K562 (cell line): ENCODE data around the gene CCN6.

ENCODE experiments used
- EP300 ChIP-seq: IDR thresholded peaks from 2 replicates; pipeline ENCODE4 v1.6.1; 2012; ENCODE audit warnings: low read length, improper control_type of control experiment
- EP400 ChIP-seq: fragments of 450-650 bp; IDR thresholded peaks from 2 replicates; pipeline ENCODE4 v1.6.1; 2017; ENCODE audit warnings: antibody characterized with exemption, mild to moderate bottlenecking, moderate library complexity
- EZH2 ChIP-seq: IDR thresholded peaks from 2 replicates; pipeline ENCODE4 v1.6.1; 2012; ENCODE audit warnings: low read depth, mild to moderate bottlenecking, inconsistent platforms, low read length, borderline replicate concordance
- RAD21 ChIP-seq, 2 experiments: fragments of 250-450 bp in 1 of 2; fragments of 450-650 bp in 1 of 2; sonication (Bioruptor Pico) in 1 of 2; formaldehyde crosslinking in 1 of 2; IDR thresholded peaks in 1 of 2; conservative IDR thresholded peaks in 1 of 2; 2 replicates each; pipeline versions ENCODE4 v1.4.0 to v1.8.0; 2020 to 2022; ENCODE audit warnings: mild to moderate bottlenecking in 2 of 2, moderate library complexity in 1 of 2
- ZBED1 ChIP-seq: IDR thresholded peaks from 2 replicates; pipeline ENCODE4 v1.6.1; 2014
- ZNF263 ChIP-seq: sonication (generic); formaldehyde crosslinking; IDR thresholded peaks from 2 replicates; pipeline ENCODE4 v1.8.0; 2022; ENCODE audit warnings: mild to moderate bottlenecking, missing genetic modification reagents, borderline replicate concordance
- ZZZ3 ChIP-seq: fragments of 450-650 bp; IDR thresholded peaks from 2 replicates; pipeline ENCODE4 v1.6.1; 2016; ENCODE audit warnings: antibody characterized with exemption, mild to moderate bottlenecking, moderate library complexity
- TF ChIP-seq, protein P1 (sequence below): sonication (generic); formaldehyde crosslinking; IDR thresholded peaks from 2 replicates; pipeline ENCODE4 v1.9.0; 2022; ENCODE audit warnings: mild to moderate bottlenecking, missing genetic modification reagents
- TF ChIP-seq, protein P2 (sequence below), 3 experiments: IDR thresholded peaks in 2 of 3; conservative IDR thresholded peaks in 1 of 3; 2 replicates each; pipeline ENCODE4 v1.5.1; 2011 to 2012; ENCODE audit warnings: low read length in 3 of 3, mild to moderate bottlenecking in 3 of 3, control low read depth in 2 of 3, improper control_type of control experiment in 1 of 3, inconsistent platforms in 1 of 3, low read depth in 1 of 3, mixed read lengths in 1 of 3, moderate library complexity in 1 of 3; ENCODE audit not compliant: insufficient read depth in 2 of 3
- TF ChIP-seq, protein P3 (sequence below): conservative IDR thresholded peaks from 2 replicates; pipeline ENCODE4 v1.6.1; 2011; ENCODE audit warnings: low read depth, mild to moderate bottlenecking, low read length; ENCODE audit not compliant: control insufficient read depth
- TF ChIP-seq, protein P4 (sequence below), 2 experiments: fragments of 450-650 bp in 1 of 2; IDR thresholded peaks; 2 replicates each; pipeline ENCODE4 v1.6.1; 2011 to 2017; ENCODE audit warnings: low read depth in 2 of 2, antibody characterized with exemption in 1 of 2, borderline replicate concordance in 1 of 2, low read length in 1 of 2, mild to moderate bottlenecking in 1 of 2, mixed read lengths in 1 of 2; ENCODE audit not compliant: control insufficient read depth in 1 of 2

DNA sequence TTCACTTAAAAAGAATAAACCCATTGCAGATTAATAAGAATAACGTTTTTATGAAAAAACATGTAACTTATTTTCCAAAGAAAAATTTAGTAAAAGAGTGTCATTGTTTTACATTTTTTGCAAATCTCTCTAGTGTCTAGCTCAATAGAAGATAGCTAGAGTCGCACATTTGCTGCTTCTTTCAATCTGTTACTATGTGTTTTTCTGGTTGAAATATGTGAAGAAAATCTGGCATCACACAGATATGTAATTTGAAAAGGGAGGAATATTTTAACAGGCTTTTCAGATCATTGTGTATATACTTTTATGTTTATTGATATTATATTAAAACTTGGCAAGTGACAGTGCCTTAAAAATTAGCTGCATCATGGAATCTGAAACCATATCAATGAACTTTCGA is 9.1 kb downstream of the CCN6 start:
- TF ChIP-seq, protein P1, sequence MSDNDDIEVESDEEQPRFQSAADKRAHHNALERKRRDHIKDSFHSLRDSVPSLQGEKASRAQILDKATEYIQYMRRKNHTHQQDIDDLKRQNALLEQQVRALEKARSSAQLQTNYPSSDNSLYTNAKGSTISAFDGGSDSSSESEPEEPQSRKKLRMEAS (CRISPR knock-in tag), result no peak
- TF ChIP-seq, protein P2, sequence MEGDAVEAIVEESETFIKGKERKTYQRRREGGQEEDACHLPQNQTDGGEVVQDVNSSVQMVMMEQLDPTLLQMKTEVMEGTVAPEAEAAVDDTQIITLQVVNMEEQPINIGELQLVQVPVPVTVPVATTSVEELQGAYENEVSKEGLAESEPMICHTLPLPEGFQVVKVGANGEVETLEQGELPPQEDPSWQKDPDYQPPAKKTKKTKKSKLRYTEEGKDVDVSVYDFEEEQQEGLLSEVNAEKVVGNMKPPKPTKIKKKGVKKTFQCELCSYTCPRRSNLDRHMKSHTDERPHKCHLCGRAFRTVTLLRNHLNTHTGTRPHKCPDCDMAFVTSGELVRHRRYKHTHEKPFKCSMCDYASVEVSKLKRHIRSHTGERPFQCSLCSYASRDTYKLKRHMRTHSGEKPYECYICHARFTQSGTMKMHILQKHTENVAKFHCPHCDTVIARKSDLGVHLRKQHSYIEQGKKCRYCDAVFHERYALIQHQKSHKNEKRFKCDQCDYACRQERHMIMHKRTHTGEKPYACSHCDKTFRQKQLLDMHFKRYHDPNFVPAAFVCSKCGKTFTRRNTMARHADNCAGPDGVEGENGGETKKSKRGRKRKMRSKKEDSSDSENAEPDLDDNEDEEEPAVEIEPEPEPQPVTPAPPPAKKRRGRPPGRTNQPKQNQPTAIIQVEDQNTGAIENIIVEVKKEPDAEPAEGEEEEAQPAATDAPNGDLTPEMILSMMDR (IDR thresholded peaks at IDR 0.05 in 2 of 3, conservative IDR thresholded peaks at IDR 0.05 in 1 of 3; ENCODE audit: insufficient read depth in 2 of 3, low read depth in 1 of 3, low read length in 3 of 3), result no peak
- TF ChIP-seq RAD21 (CRISPR knock-in tag; conservative IDR thresholded peaks at IDR 0.05 in 1 of 2, IDR thresholded peaks at IDR 0.05 in 1 of 2) (no peak), EP300 (no peak), EZH2 (no peak), EP400 (no peak), ZZZ3 (no peak), ZBED1 (no peak), ZNF263 (no peak)
- TF ChIP-seq, protein P3, sequence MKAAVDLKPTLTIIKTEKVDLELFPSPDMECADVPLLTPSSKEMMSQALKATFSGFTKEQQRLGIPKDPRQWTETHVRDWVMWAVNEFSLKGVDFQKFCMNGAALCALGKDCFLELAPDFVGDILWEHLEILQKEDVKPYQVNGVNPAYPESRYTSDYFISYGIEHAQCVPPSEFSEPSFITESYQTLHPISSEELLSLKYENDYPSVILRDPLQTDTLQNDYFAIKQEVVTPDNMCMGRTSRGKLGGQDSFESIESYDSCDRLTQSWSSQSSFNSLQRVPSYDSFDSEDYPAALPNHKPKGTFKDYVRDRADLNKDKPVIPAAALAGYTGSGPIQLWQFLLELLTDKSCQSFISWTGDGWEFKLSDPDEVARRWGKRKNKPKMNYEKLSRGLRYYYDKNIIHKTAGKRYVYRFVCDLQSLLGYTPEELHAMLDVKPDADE, result no peak
- TF ChIP-seq, protein P4, sequence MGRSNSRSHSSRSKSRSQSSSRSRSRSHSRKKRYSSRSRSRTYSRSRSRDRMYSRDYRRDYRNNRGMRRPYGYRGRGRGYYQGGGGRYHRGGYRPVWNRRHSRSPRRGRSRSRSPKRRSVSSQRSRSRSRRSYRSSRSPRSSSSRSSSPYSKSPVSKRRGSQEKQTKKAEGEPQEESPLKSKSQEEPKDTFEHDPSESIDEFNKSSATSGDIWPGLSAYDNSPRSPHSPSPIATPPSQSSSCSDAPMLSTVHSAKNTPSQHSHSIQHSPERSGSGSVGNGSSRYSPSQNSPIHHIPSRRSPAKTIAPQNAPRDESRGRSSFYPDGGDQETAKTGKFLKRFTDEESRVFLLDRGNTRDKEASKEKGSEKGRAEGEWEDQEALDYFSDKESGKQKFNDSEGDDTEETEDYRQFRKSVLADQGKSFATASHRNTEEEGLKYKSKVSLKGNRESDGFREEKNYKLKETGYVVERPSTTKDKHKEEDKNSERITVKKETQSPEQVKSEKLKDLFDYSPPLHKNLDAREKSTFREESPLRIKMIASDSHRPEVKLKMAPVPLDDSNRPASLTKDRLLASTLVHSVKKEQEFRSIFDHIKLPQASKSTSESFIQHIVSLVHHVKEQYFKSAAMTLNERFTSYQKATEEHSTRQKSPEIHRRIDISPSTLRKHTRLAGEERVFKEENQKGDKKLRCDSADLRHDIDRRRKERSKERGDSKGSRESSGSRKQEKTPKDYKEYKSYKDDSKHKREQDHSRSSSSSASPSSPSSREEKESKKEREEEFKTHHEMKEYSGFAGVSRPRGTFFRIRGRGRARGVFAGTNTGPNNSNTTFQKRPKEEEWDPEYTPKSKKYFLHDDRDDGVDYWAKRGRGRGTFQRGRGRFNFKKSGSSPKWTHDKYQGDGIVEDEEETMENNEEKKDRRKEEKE (IDR thresholded peaks at IDR 0.05; ENCODE audit: borderline replicate concordance in 1 of 2, control insufficient read depth in 1 of 2, low read depth in 2 of 2, low read length in 1 of 2), result no peak
